HepG2 (cell line): ENCODE measurements around the gene NRSN2. TPM values are rescaled to one million over a fixed set of nuclear protein-coding genes. Genes with fewer than 3 reads are reported as not detected.

Experiments used
- ARHGAP35 ChIP-seq: sonication (generic); formaldehyde crosslinking; IDR thresholded peaks from 2 replicates; pipeline ENCODE4 v1.9.0; 2022; ENCODE audit warnings: mild to moderate bottlenecking, inconsistent platforms, moderate library complexity, missing genetic modification reagents, borderline replicate concordance
- ATF7-NPFF ChIP-seq: sonication (generic); formaldehyde crosslinking; IDR thresholded peaks from 2 replicates; pipeline ENCODE4 v1.8.1; 2023; ENCODE audit warnings: mild to moderate bottlenecking, low read depth, missing genetic modification reagents, moderate library complexity
- CAMTA2 ChIP-seq: sonication (generic); formaldehyde crosslinking; IDR thresholded peaks from 2 replicates; pipeline ENCODE4 v1.4.0; 2020; ENCODE audit warnings: mild to moderate bottlenecking, missing genetic modification reagents, borderline replicate concordance
- CHD2 ChIP-seq: IDR thresholded peaks from 2 replicates; pipeline ENCODE4 v1.6.1; 2011; ENCODE audit warnings: low read depth, low read length, improper control_type of control experiment
- ESRRA ChIP-seq: sonication (generic); formaldehyde crosslinking; IDR thresholded peaks from 2 replicates; pipeline ENCODE4 v1.5.1; 2020; ENCODE audit warnings: mild to moderate bottlenecking, low read depth, missing genetic modification reagents
- FOXC1 ChIP-seq: sonication (generic); formaldehyde crosslinking; IDR thresholded peaks from 2 replicates; pipeline ENCODE4 v1.8.0; 2022; ENCODE audit warnings: mild to moderate bottlenecking, missing genetic modification reagents, borderline replicate concordance
- HOMEZ ChIP-seq: IDR thresholded peaks from 2 replicates; pipeline ENCODE4 v1.6.1; 2016; ENCODE audit warnings: low read depth
- JDP2 ChIP-seq: sonication (generic); formaldehyde crosslinking; IDR thresholded peaks from 2 replicates; pipeline ENCODE4 v1.8.1; 2022; ENCODE audit warnings: missing genetic modification reagents, borderline replicate concordance
- JUND ChIP-seq: sonication (generic); formaldehyde crosslinking; IDR thresholded peaks from 2 replicates; pipeline ENCODE4 v1.8.0; 2022; ENCODE audit warnings: mild to moderate bottlenecking, missing genetic modification reagents
- MATR3 ChIP-seq: sonication (generic); formaldehyde crosslinking; IDR thresholded peaks from 2 replicates; pipeline ENCODE4 v1.4.0; 2020; ENCODE audit warnings: missing genetic modification reagents
- NFRKB ChIP-seq: fragments of 450-650 bp; IDR thresholded peaks from 2 replicates; pipeline ENCODE4 v1.6.1; 2017
- PHF20 ChIP-seq: sonication (generic); formaldehyde crosslinking; IDR thresholded peaks from 2 replicates; pipeline ENCODE4 v1.5.0; 2020; ENCODE audit warnings: mild to moderate bottlenecking, missing genetic modification reagents
- POLR2G ChIP-seq: fragments of 200-400 bp; formaldehyde crosslinking; IDR thresholded peaks from 2 replicates; pipeline ENCODE4 v1.6.1; 2018; ENCODE audit warnings: mild to moderate bottlenecking, low read depth, low read length, moderate library complexity
- RAD51 ChIP-seq: fragments of 450-650 bp; IDR thresholded peaks from 2 replicates; pipeline ENCODE4 v1.6.1; 2016; ENCODE audit warnings: borderline replicate concordance
- RNF2 ChIP-seq: fragments of 450-650 bp; conservative IDR thresholded peaks from 2 replicates; pipeline ENCODE4 v1.6.1; 2016; ENCODE audit warnings: low read depth
- SNAI1 ChIP-seq: sonication (generic); formaldehyde crosslinking; IDR thresholded peaks from 2 replicates; pipeline ENCODE4 v1.5.0; 2020; ENCODE audit warnings: mild to moderate bottlenecking, missing genetic modification reagents, borderline replicate concordance
- SRSF9 ChIP-seq: fragments of 200-400 bp; formaldehyde crosslinking; IDR thresholded peaks from 2 replicates; pipeline ENCODE4 v1.6.1; 2018; ENCODE audit warnings: borderline replicate concordance, mild to moderate bottlenecking, low read depth, low read length; ENCODE audit not compliant: insufficient read depth, poor library complexity, severe bottlenecking
- ZBTB3 ChIP-seq: sonication (generic); formaldehyde crosslinking; IDR thresholded peaks from 2 replicates; pipeline ENCODE4 v1.4.0; 2020; ENCODE audit warnings: low read depth, mild to moderate bottlenecking, moderate library complexity, missing genetic modification reagents, borderline replicate concordance
- ZFAT ChIP-seq: sonication (generic); formaldehyde crosslinking; conservative IDR thresholded peaks from 2 replicates; pipeline ENCODE4 v1.8.1; 2023; ENCODE audit warnings: missing genetic modification reagents, inconsistent platforms
- ZGPAT ChIP-seq: IDR thresholded peaks from 2 replicates; pipeline ENCODE4 v1.6.1; 2016; ENCODE audit warnings: mild to moderate bottlenecking
- polyA plus RNA-seq, 8 experiments: library from polyadenylated mRNA; depleted of rRNA in 3 of 8; stranded (reverse) in 7 of 8; unstranded in 1 of 8; fragments of >200 nt; fragmentation: Illumina TruSeq in 4 of 8; extraction: Trizol in 4 of 8; gene quantifications; 2 replicates each; pipeline versions ENCODE4 v1.2.1 to v1.2.3, GENCODE V29; 2011 to 2016; ENCODE audit warnings: low read depth in 4 of 8, missing spikeins in 1 of 8, mixed read lengths in 1 of 8; ENCODE audit not compliant: insufficient read depth in 1 of 8
- total RNA-seq, 5 experiments: library from RNA; depleted of rRNA; stranded (reverse); fragments of >200 nt; fragmentation: Illumina TruSeq; extraction: Trizol; gene quantifications; 2 replicates each; pipeline ENCODE4 v1.2.3, GENCODE V29; 2016; ENCODE audit warnings: low read depth in 1 of 5
- TF ChIP-seq, protein P1 (sequence below): sonication (generic); formaldehyde crosslinking; IDR thresholded peaks from 2 replicates; pipeline ENCODE4 v1.5.0; 2020; ENCODE audit warnings: mild to moderate bottlenecking, missing genetic modification reagents
- TF ChIP-seq, protein P2 (sequence below): sonication (generic); formaldehyde crosslinking; IDR thresholded peaks from 2 replicates; pipeline ENCODE4 v1.9.0; 2021; ENCODE audit warnings: missing genetic modification reagents, mild to moderate bottlenecking, borderline replicate concordance

Gene NRSN2
- total and polyA plus RNA-seq, 2 of the 13 experiments (the other 11 are each of a cell fraction or from before 2014, with no cell fraction given), result 32.3 to 49.4 TPM

- TF ChIP-seq, protein P1, sequence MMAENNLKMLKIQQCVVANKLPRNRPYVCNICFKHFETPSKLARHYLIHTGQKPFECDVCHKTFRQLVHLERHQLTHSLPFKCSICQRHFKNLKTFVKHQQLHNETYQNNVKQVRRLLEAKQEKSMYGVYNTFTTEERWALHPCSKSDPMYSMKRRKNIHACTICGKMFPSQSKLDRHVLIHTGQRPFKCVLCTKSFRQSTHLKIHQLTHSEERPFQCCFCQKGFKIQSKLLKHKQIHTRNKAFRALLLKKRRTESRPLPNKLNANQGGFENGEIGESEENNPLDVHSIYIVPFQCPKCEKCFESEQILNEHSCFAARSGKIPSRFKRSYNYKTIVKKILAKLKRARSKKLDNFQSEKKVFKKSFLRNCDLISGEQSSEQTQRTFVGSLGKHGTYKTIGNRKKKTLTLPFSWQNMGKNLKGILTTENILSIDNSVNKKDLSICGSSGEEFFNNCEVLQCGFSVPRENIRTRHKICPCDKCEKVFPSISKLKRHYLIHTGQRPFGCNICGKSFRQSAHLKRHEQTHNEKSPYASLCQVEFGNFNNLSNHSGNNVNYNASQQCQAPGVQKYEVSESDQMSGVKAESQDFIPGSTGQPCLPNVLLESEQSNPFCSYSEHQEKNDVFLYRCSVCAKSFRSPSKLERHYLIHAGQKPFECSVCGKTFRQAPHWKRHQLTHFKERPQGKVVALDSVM, result peak; percentile 52; the same call in 1 of the 2 replicates
- TF ChIP-seq ZGPAT (CRISPR knock-in tag) (peak; percentile 98), CAMTA2 (CRISPR knock-in tag) (0 out of 2 replicates have a peak, but pooled peaks have one; percentile 59), NFRKB (no peak), ZBTB3 (no peak; the same call in 1 of the 2 replicates), SNAI1 (CRISPR knock-in tag) (no peak; the same call in 1 of the 2 replicates), POLR2G (peak; percentile 84), ESRRA (CRISPR knock-in tag) (no peak; the same call in 1 of the 2 replicates), ATF7-NPFF (CRISPR knock-in tag) (peak; percentile 69; the same call in 1 of the 2 replicates), RNF2 (no peak; the same call in 1 of the 2 replicates), JDP2 (CRISPR knock-in tag) (peak; percentile 18; the same call in 1 of the 2 replicates), PHF20 (CRISPR knock-in tag) (peak; percentile 33; the same call in 1 of the 2 replicates), ZFAT (CRISPR knock-in tag) (no peak; the same call in 1 of the 2 replicates), FOXC1 (no peak; the same call in 1 of the 2 replicates), MATR3 (CRISPR knock-in tag) (no peak), ARHGAP35 (CRISPR knock-in tag) (peak; percentile 58), SRSF9 (no peak), CHD2 (peak; percentile 67; the same call in 1 of the 2 replicates), JUND (CRISPR knock-in tag) (peak; percentile 44; the same call in 1 of the 2 replicates), HOMEZ (CRISPR knock-in tag) (peak; percentile 83), RAD51 (no peak)
- TF ChIP-seq, protein P2, sequence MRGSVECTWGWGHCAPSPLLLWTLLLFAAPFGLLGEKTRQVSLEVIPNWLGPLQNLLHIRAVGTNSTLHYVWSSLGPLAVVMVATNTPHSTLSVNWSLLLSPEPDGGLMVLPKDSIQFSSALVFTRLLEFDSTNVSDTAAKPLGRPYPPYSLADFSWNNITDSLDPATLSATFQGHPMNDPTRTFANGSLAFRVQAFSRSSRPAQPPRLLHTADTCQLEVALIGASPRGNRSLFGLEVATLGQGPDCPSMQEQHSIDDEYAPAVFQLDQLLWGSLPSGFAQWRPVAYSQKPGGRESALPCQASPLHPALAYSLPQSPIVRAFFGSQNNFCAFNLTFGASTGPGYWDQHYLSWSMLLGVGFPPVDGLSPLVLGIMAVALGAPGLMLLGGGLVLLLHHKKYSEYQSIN, result no peak
Observed at GRCh38 chr20:327186-328026, 19.5 kb upstream of the NRSN2 start (continued).
